Measurements from ENCODE around the gene TRHDE. TPM values are rescaled to one million over a fixed set of nuclear protein-coding genes. Genes with fewer than 3 reads are reported as not detected.

TRHDE gene
- total RNA-seq, 1 donor from 2014 or later = 0.51 TPM

DNA sequence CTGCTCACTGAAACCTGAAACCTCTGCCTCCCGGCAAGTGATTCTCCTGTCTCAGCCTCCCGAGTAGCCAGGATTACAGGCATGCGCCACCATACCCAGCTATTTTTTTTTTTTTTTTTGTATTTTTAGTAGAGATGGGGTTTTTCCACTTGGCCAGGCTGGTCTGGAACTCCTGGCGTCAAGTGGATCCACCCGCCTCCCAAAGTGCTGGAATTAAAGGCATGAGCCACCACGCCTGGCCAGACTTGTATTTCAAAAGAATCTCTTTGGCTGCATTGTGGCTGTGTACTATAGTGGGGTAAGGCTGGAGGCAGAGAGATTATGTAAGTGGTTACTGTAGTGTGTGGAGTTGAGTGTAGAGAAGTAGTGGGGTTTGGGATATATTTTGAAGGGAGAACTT, 35.1 kb downstream of the TRHDE start:
- no peak for DNase-seq (ENCODE audit: low read depth, low spot score)
- no peak overlapping the region for H3K27ac Mint-ChIP-seq (ENCODE audit: unreplicated experiment)
- no peaks in the 10 kb centered on the region for H3K9me3 Mint-ChIP-seq
- no peaks in the 10 kb centered on the region for H3K27me3 Mint-ChIP-seq (ENCODE audit: low read depth)
- no peaks in the 10 kb centered on the region for H3K36me3 Mint-ChIP-seq (ENCODE audit: low read depth)
- H3K4me1 Mint-ChIP-seq = no peaks in the 10 kb centered on the region
- TF ChIP-seq, protein P1, sequence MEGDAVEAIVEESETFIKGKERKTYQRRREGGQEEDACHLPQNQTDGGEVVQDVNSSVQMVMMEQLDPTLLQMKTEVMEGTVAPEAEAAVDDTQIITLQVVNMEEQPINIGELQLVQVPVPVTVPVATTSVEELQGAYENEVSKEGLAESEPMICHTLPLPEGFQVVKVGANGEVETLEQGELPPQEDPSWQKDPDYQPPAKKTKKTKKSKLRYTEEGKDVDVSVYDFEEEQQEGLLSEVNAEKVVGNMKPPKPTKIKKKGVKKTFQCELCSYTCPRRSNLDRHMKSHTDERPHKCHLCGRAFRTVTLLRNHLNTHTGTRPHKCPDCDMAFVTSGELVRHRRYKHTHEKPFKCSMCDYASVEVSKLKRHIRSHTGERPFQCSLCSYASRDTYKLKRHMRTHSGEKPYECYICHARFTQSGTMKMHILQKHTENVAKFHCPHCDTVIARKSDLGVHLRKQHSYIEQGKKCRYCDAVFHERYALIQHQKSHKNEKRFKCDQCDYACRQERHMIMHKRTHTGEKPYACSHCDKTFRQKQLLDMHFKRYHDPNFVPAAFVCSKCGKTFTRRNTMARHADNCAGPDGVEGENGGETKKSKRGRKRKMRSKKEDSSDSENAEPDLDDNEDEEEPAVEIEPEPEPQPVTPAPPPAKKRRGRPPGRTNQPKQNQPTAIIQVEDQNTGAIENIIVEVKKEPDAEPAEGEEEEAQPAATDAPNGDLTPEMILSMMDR (conservative IDR thresholded peaks at IDR 0.05) = no peak
- H3K4me3 Mint-ChIP-seq = no peak overlapping the region

DNA sequence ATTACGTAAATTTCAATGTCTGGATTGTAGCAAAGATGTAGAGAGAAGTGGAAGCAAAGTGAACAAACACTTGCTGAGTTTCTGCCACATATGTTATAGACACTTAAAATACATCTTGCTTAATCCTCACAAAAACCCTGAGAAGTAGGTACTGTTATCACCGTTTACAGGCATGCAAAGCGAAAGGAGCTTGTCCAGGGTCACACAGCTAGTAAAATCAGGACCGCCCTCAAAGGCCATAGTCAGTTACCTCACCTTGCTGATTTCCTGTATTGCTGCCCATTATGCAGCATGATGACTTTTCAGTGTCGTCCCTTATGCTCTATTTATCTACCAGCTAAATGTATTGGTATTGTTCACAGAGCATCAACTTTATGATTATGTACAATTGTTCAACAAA, 39.8 kb downstream of the TRHDE start:
- no peaks in the 10 kb centered on the region for H3K27me3 Mint-ChIP-seq (ENCODE audit: low read depth)
- TF ChIP-seq, protein P1 (conservative IDR thresholded peaks at IDR 0.05) = no peak
- H3K9me3 Mint-ChIP-seq = no peaks in the 10 kb centered on the region
- H3K4me3 Mint-ChIP-seq = no peak overlapping the region
- no peak for DNase-seq (ENCODE audit: low read depth, low spot score)
- peaks cover 6% of the 10 kb centered on the region for H3K4me1 Mint-ChIP-seq
- H3K27ac Mint-ChIP-seq (ENCODE audit: unreplicated experiment) = no peak overlapping the region
- H3K36me3 Mint-ChIP-seq (ENCODE audit: low read depth) = no peaks in the 10 kb centered on the region

DNA sequence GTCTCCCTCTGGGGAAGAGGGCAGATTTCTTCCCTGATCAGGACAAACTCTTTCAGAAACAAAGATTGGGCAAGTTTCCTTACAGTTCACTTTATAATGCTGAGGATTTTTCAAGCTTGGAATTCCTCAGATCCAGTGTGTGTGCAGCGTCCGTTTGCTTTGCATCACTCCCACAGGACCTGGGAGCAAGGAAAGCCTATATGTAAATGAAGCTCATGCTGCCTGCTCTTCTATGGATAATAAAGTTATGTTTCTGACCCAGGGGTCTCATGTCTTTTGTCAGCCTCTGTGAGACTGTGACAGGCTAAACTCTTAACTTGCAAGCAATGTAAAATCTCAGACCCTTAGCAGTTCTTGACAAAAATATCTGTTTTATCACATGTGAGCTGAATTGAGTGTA, 41.6 kb downstream of the TRHDE start:
- no peak overlapping the region for H3K27ac Mint-ChIP-seq (ENCODE audit: unreplicated experiment)
- H3K4me1 Mint-ChIP-seq = peaks cover 6% of the 10 kb centered on the region
- TF ChIP-seq, protein P1 (conservative IDR thresholded peaks at IDR 0.05) = no peak
- DNase-seq (ENCODE audit: low read depth, low spot score) = no peak
- peaks cover 2% of the 10 kb centered on the region for H3K9me3 Mint-ChIP-seq
- no peaks in the 10 kb centered on the region for H3K36me3 Mint-ChIP-seq (ENCODE audit: low read depth)
- H3K4me3 Mint-ChIP-seq = no peak overlapping the region
- H3K27me3 Mint-ChIP-seq (ENCODE audit: low read depth) = no peaks in the 10 kb centered on the region

DNA sequence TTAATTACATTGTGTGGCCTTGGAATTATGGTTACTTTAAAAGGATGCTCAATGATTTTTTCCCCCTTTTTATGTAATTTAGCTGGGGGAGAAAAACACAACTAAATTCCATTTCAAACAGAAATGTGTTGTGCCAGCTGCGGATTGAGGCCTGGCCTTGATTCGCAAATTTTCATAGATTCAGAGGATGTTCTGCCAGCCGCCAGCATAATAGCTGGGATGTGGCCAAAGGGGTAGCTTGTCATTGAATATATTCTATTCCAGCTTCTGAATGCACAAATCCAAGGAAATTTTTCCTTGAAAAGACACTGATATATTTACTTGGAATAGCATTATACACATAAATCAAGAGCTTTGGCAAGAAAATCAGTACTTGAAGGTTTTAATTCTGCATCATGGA, 43.7 kb downstream of the TRHDE start:
- H3K4me1 Mint-ChIP-seq = peaks cover 6% of the 10 kb centered on the region
- no peak overlapping the region for H3K4me3 Mint-ChIP-seq

DNA sequence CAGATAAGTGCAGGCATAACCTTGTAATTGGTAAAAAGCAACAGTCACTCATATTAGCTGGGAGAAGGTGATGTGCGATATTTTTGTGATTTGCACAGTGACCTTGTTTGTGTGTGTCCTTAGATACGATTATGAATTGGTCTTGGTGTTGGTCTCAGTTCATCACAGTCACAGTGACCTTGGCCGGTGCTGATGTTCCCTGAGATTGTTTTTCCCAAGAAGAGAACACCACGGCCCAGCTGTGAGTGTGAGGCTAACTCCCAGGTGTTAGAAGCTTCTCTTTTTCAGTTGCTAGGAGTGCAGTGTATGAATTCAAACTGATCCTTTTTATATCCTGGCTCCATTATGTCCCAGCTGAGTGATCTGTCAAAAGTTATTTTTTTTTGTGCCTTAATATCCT, 46.2 kb downstream of the TRHDE start:
- H3K36me3 Mint-ChIP-seq (ENCODE audit: low read depth) = no peaks in the 10 kb centered on the region
- peaks cover 6% of the 10 kb centered on the region for H3K4me1 Mint-ChIP-seq
- no peak overlapping the region for H3K4me3 Mint-ChIP-seq
- peaks cover 2% of the 10 kb centered on the region for H3K9me3 Mint-ChIP-seq
- H3K27me3 Mint-ChIP-seq (ENCODE audit: low read depth) = no peaks in the 10 kb centered on the region
- no peak for DNase-seq (ENCODE audit: low read depth, low spot score)
- no peak overlapping the region for H3K27ac Mint-ChIP-seq (ENCODE audit: unreplicated experiment)
- TF ChIP-seq, protein P1 (conservative IDR thresholded peaks at IDR 0.05) = no peak

More for the DNA sequence above, 43.7 kb downstream of the TRHDE start:
- Mint-ChIP-seq H3K9me3 (peaks cover 2% of the 10 kb centered on the region), H3K36me3 (ENCODE audit: low read depth) (no peaks in the 10 kb centered on the region), H3K27ac (ENCODE audit: unreplicated experiment) (no peak overlapping the region), H3K27me3 (ENCODE audit: low read depth) (no peaks in the 10 kb centered on the region)
- TF ChIP-seq, protein P1 (conservative IDR thresholded peaks at IDR 0.05) = no peak
- no peak for DNase-seq (ENCODE audit: low read depth, low spot score)

DNA sequence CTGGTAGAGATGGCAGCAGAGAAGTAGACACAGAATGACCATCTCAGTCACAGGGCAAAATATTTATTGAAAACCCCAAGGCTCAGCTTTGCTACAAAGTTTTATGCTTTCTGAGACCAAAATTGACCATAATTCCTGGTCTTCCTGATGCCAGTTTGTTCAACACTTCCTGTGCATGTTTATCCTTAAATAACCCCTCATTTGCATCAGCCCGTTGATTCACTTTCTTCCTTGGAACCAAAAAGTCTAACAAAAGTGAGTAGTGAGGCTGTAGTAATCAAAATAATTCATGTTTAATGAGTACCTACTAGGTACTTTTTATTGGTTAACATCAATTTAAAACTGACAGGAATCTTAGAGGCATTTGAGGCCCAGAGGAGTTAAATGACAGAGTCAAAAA, 51.7 kb downstream of the TRHDE start:
- Mint-ChIP-seq H3K36me3 (ENCODE audit: low read depth) (no peaks in the 10 kb centered on the region), H3K27me3 (ENCODE audit: low read depth) (no peaks in the 10 kb centered on the region), H3K4me3 (no peak overlapping the region), H3K9me3 (no peaks in the 10 kb centered on the region), H3K27ac (ENCODE audit: unreplicated experiment) (no peak overlapping the region), H3K4me1 (no peaks in the 10 kb centered on the region)
- TF ChIP-seq, protein P1 (conservative IDR thresholded peaks at IDR 0.05) = no peak
- DNase-seq (ENCODE audit: low read depth, low spot score) = no peak

Measured in neural crest cell (in vitro differentiated cells).